Keratinocyte (primary cell): ENCODE results near the gene FGF12.

Experiments
- EZH2 ChIP-seq: IDR thresholded peaks from one replicate; pipeline ENCODE4 v1.6.1; 2012; ENCODE audit warnings: inconsistent platforms, mild to moderate bottlenecking, low read length, moderate library complexity
- TF ChIP-seq, protein P1 (sequence below), 3 experiments: IDR thresholded peaks in 1 of 3; conservative IDR thresholded peaks in 1 of 3; optimal IDR thresholded peaks in 1 of 3; 2 replicates in 2 of 3; 3 replicates in 1 of 3; pipeline versions ENCODE3 to v1.5.1; 2011; ENCODE audit warnings: low read length in 3 of 3, mild to moderate bottlenecking in 3 of 3, moderate library complexity in 2 of 3, control low read depth in 1 of 3, inconsistent platforms in 1 of 3; ENCODE audit not compliant: insufficient read depth in 2 of 3; ENCODE audit errors: extremely low read depth in 1 of 3

DNA sequence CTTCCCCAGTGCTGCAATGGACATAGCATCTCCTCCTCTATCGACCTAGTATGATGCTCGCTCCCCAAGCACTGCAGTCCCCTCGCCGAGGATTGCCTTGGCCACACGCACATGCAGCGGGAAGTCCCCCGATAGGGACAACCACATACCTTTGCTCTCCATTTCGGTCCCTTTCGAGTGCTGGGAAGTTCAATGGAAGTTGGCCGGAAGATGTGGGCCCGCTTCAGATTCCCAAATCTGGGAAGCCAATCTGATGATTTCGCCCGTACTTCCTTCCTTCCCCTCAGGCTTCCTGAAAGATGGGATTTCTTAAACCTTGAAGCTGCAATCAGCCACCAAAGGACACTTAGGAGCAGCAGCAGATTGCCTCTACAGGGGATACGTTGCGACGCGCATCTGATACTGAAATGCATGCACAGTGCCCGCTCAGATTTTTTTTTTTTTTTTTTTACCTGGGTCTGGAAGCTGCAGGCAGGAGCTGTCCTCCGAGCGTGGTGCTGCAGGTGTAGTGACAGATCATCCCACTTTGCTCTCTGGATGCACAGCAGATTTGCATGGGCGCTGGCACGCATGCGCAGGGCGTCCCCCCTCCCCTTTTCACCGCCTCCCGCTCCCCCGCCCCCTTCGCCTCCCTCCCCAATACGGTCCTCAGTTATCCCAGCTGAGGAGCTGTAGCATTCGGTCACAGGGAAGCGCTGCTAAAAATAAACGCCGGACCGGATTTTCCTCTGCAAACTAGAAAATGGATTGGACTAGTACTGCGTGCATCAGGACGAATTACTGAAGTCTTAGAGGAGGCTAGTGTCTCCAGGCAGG, at the start of gene FGF12:
- TF ChIP-seq, protein P1, sequence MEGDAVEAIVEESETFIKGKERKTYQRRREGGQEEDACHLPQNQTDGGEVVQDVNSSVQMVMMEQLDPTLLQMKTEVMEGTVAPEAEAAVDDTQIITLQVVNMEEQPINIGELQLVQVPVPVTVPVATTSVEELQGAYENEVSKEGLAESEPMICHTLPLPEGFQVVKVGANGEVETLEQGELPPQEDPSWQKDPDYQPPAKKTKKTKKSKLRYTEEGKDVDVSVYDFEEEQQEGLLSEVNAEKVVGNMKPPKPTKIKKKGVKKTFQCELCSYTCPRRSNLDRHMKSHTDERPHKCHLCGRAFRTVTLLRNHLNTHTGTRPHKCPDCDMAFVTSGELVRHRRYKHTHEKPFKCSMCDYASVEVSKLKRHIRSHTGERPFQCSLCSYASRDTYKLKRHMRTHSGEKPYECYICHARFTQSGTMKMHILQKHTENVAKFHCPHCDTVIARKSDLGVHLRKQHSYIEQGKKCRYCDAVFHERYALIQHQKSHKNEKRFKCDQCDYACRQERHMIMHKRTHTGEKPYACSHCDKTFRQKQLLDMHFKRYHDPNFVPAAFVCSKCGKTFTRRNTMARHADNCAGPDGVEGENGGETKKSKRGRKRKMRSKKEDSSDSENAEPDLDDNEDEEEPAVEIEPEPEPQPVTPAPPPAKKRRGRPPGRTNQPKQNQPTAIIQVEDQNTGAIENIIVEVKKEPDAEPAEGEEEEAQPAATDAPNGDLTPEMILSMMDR (optimal IDR thresholded peaks at IDR 0.05 in 1 of 3, IDR thresholded peaks at IDR 0.05 in 1 of 3, conservative IDR thresholded peaks at IDR 0.05 in 1 of 3; ENCODE audit: extremely low read depth in 1 of 3, insufficient read depth in 2 of 3, low read length in 3 of 3), result no peak
- no peak for TF ChIP-seq EZH2
